Ovary (tissue), 3 donors: ENCODE measurements around the gene GALR2.
"Not testable (repeated sequence)": the region's sequence is repeated elsewhere in the genome, so short reads cannot be mapped to it uniquely, and the experiment has no call there.

ENCODE experiments used
- EP300 ChIP-seq: sonication (generic); formaldehyde crosslinking; IDR thresholded peaks from one replicate; pipeline ENCODE4 v1.6.1; 2017; ENCODE audit warnings: antibody characterized with exemption
- TF ChIP-seq, protein P1 (sequence below), 3 donors: fragments of 450-650 bp in 2 of 3; fragments of 200-600 bp in 1 of 3; IDR thresholded peaks; one replicate each; pipeline versions ENCODE4 v1.5.1 to v1.8.0; 2016 to 2022; ENCODE audit warnings: antibody characterized with exemption in 3 of 3, mild to moderate bottlenecking in 1 of 3
- donor health status: DM: no; HTN: no; CAD: no.

DNA sequence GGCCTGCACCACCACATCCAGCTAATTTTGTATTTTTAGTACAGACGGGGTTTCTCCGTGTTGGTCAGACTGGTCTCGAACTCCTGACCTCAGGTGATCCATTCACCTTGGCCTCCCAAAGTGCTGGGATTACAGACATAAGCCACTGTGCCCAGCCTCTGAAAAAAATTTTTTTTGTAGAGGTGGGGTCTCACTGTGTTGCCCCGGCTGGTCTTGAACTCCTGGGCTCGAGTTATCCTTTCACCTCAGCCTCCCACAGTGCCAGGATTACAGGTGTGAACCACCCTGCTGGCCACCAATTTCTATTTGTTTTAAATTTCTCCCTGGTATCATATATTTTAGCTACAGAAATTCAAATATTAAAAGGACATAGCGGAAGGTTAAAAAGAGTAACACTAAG, 16.3 kb upstream of the GALR2 start:
- TF ChIP-seq, protein P1, sequence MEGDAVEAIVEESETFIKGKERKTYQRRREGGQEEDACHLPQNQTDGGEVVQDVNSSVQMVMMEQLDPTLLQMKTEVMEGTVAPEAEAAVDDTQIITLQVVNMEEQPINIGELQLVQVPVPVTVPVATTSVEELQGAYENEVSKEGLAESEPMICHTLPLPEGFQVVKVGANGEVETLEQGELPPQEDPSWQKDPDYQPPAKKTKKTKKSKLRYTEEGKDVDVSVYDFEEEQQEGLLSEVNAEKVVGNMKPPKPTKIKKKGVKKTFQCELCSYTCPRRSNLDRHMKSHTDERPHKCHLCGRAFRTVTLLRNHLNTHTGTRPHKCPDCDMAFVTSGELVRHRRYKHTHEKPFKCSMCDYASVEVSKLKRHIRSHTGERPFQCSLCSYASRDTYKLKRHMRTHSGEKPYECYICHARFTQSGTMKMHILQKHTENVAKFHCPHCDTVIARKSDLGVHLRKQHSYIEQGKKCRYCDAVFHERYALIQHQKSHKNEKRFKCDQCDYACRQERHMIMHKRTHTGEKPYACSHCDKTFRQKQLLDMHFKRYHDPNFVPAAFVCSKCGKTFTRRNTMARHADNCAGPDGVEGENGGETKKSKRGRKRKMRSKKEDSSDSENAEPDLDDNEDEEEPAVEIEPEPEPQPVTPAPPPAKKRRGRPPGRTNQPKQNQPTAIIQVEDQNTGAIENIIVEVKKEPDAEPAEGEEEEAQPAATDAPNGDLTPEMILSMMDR (IDR thresholded peaks at IDR 0.05), result not testable (repeated sequence)
- not testable (repeated sequence) for TF ChIP-seq EP300
